Activated T-helper 1 cell treated with anti-CD3 and anti-CD28 coated beads, Interleukin-12 subunit alpha, Interleukin-12 subunit beta, Interleukin-2, Interleukin-4 antibody, amounts not matched to agents 30 ng/mL and 10 ng/mL and 1 ng/mL, durations not matched to agents 14 hours and 24 hours and 36 hours (primary cell): ENCODE results near the gene SRXN1. TPM values are rescaled to one million over a fixed set of nuclear protein-coding genes. Genes with fewer than 3 reads are reported as not detected.

Source experiments
- DNase-seq: peaks from one replicate; pipeline ENCODE4 v3.0.0; 2021; ENCODE audit warnings: low spot score
- H3K27ac Mint-ChIP-seq: one replicate; pipeline ENCODE4 v1.8.0; 2021; ENCODE audit warnings: mild to moderate bottlenecking, mixed read lengths
- H3K27me3 Mint-ChIP-seq: one replicate; pipeline ENCODE4 v1.8.0; 2022; ENCODE audit warnings: mild to moderate bottlenecking, moderate library complexity, mixed read lengths; ENCODE audit not compliant: insufficient read depth
- H3K36me3 Mint-ChIP-seq: one replicate; pipeline ENCODE4 v1.8.0; 2021; ENCODE audit warnings: low read depth, mixed read lengths
- H3K4me1 Mint-ChIP-seq: one replicate; pipeline ENCODE4 v1.8.0; 2021; ENCODE audit warnings: low read depth, mixed read lengths
- H3K4me3 Mint-ChIP-seq: one replicate; pipeline ENCODE4 v1.8.0; 2021; ENCODE audit warnings: mild to moderate bottlenecking, moderate library complexity, mixed read lengths
- H3K9me3 Mint-ChIP-seq: one replicate; pipeline ENCODE4 v1.8.0; 2021; ENCODE audit warnings: mixed read lengths
- intact Hi-C: fragments of 100-400 bp; cut with micrococcal nuclease; formaldehyde crosslinking; loops from one replicate; pipeline ENCODE4 v1.15.1; 2024
- total RNA-seq: library from RNA; stranded (reverse); gene quantifications from 2 replicates; pipeline ENCODE4 v1.2.3, GENCODE V29; 2022

The SRXN1 gene
- total RNA-seq, 1 donor from 2014 or later = 28.8 TPM

DNA sequence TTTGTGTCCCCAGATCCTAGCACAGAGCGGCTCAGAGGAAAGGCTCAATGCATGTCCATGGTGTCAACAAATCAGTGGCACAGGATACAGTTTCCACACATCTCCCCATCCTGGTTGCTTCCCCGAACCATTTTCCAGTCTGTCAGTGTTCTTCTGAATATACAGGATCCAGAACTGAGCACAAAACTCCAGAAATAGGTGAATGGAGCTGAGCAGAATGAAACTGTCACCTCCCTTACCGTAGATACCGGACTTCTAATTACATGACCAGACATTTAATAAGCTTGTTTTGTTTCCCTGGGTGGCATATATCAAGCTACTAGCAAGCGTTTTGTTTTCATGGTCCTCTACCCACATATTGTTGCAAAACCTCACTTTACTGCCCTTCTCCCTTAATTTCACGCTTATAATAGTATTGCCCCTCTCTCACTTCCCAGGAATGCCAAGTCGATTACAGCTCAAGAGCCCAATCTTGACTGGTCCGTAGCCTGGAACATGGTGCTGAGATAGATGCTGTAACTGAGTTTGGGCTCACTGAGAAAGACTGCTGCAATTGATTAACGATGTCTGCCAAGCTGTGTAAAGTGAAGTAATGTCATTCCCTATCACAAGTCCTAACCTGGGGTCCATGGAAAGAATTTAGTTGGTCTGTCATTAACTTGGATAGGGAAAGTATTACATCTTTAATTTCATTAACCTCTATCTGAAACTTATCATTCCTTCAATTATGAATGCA, 34.6 kb upstream of the SRXN1 start:
- no peak overlapping the region for H3K27ac Mint-ChIP-seq
- H3K4me3 Mint-ChIP-seq = no peak overlapping the region
- H3K36me3 Mint-ChIP-seq = no peaks in the 10 kb centered on the region
- H3K9me3 Mint-ChIP-seq = no peaks in the 10 kb centered on the region
- DNase-seq = no peak
- intact Hi-C loops = no loop called here
- no peaks in the 10 kb centered on the region for H3K4me1 Mint-ChIP-seq
- H3K27me3 Mint-ChIP-seq = peaks cover 12% of the 10 kb centered on the region

- Mint-ChIP-seq H3K4me3 (no peak overlapping the region), H3K27me3 (peaks cover 3% of the 10 kb centered on the region), H3K9me3 (no peaks in the 10 kb centered on the region), H3K27ac (no peak overlapping the region), H3K36me3 (no peaks in the 10 kb centered on the region), H3K4me1 (no peaks in the 10 kb centered on the region)
- DNase-seq = no peak
- intact Hi-C loops = no loop called here
These were observed 31.8 kb upstream of the SRXN1 start for GRCh38 chr20:684676-685319.

DNA sequence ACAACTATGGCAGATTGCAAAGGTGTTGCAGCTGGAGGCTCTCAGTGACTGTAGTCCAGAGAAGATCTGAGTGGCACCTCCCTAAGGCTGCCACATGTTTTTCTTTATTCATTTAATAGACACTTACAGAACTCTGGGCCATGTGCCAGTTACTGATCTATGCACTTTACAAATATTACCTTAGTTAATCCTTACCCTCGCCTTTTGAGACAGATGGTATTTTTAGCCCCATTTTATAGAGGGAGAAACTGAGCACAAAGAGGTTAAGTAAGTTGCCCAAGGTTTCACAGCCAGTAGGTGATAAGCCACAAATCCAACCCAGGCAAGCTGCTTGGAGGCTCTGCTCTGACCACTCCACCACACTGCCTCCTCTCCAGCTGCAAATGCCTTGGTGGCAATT, 29.1 kb upstream of the SRXN1 start:
- no peak overlapping the region for H3K27ac Mint-ChIP-seq
- H3K27me3 Mint-ChIP-seq = peaks cover 2% of the 10 kb centered on the region
- no peaks in the 10 kb centered on the region for H3K4me1 Mint-ChIP-seq
- H3K9me3 Mint-ChIP-seq = no peaks in the 10 kb centered on the region
- no peak for DNase-seq
- H3K36me3 Mint-ChIP-seq = no peaks in the 10 kb centered on the region
- no peak overlapping the region for H3K4me3 Mint-ChIP-seq
- intact Hi-C loops = no loop called here

GRCh38 chr20:680638-681187, 27.7 kb upstream of the SRXN1 start:
- no peak for DNase-seq
- Mint-ChIP-seq H3K4me1 (peaks cover 6% of the 10 kb centered on the region), H3K9me3 (no peaks in the 10 kb centered on the region), H3K27ac (no peak overlapping the region), H3K27me3 (peaks cover 10% of the 10 kb centered on the region), H3K4me3 (no peak overlapping the region), H3K36me3 (no peaks in the 10 kb centered on the region)
- intact Hi-C loops = no loop called here

DNA sequence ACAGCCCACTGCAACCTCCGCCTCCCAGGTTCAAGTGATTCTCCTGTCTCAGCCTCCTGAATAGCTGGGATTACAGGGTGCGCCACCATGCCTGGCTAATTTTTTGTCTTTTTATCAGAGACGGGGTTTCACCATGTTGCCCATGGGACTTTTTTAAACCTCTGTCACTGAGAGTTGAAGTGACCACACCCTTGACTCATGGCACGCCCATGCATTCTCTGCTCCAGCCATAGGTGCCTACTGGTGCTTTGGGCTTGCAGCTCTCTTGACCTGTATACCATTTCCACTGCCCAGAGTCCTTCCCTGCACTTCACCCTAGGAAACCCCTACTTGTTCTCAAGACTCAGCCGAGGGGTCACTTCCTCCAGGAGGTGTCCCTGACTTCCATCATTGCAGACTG, 25.0 kb upstream of the SRXN1 start:
- Mint-ChIP-seq H3K27me3 (peaks cover 33% of the 10 kb centered on the region), H3K27ac (no peak overlapping the region), H3K4me3 (no peak overlapping the region), H3K9me3 (no peaks in the 10 kb centered on the region), H3K4me1 (peaks cover 6% of the 10 kb centered on the region), H3K36me3 (no peaks in the 10 kb centered on the region)
- no peak for DNase-seq
- intact Hi-C loops = no loop called here

DNA sequence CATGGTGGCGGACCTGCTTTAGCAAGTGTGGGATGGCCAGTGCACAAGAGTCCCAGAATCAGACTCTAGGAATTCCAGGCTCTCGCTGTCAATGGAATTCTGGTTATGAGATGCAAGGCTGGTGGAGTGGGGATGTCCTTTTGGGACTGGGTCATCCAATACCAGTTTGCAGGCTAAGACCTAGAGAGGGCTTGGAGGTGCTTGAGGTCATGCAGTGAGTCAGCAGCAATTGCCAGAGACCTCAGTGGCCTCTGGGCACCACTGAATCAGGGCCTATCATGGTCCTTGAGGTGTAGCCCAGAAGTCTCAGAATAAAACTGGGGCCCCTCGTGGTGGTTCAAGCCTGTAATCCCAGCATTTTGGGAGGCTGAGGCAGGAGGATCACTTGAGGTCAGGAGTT, 24.0 kb upstream of the SRXN1 start:
- peaks cover 41% of the 10 kb centered on the region for H3K27me3 Mint-ChIP-seq
- DNase-seq = no peak
- intact Hi-C loops = no loop called here
- H3K4me3 Mint-ChIP-seq = no peak overlapping the region
- peaks cover 6% of the 10 kb centered on the region for H3K4me1 Mint-ChIP-seq
- H3K36me3 Mint-ChIP-seq = no peaks in the 10 kb centered on the region
- no peak overlapping the region for H3K27ac Mint-ChIP-seq
- H3K9me3 Mint-ChIP-seq = no peaks in the 10 kb centered on the region

GRCh38 chr20:676315-676937, 23.4 kb upstream of the SRXN1 start:
- H3K4me3 Mint-ChIP-seq = no peak overlapping the region
- H3K9me3 Mint-ChIP-seq = no peaks in the 10 kb centered on the region
- peaks cover 46% of the 10 kb centered on the region for H3K27me3 Mint-ChIP-seq
- intact Hi-C loops = no loop called here
- H3K4me1 Mint-ChIP-seq = peaks cover 6% of the 10 kb centered on the region
- H3K27ac Mint-ChIP-seq = no peak overlapping the region
- DNase-seq = no peak
- no peaks in the 10 kb centered on the region for H3K36me3 Mint-ChIP-seq

- Mint-ChIP-seq H3K27ac (peak within 1 kb of the TSS; percentile 31), H3K9me3 (no peaks in the 10 kb centered on the region), H3K27me3 (peaks cover 48% of the 10 kb centered on the region), H3K36me3 (no peaks in the 10 kb centered on the region), H3K4me1 (peaks cover 6% of the 10 kb centered on the region), H3K4me3 (no peak within 1 kb of the TSS)
- DNase-seq = peak; percentile 58
- intact Hi-C loops = no loop called here
These were observed 22.7 kb upstream of the SRXN1 start, which contains the start of gene SCRT2 for GRCh38 chr20:675453-676314. SCRT2 (minus strand) TSS chr20:675802; CDS start chr20:675601, 201 bp downstream.

DNA sequence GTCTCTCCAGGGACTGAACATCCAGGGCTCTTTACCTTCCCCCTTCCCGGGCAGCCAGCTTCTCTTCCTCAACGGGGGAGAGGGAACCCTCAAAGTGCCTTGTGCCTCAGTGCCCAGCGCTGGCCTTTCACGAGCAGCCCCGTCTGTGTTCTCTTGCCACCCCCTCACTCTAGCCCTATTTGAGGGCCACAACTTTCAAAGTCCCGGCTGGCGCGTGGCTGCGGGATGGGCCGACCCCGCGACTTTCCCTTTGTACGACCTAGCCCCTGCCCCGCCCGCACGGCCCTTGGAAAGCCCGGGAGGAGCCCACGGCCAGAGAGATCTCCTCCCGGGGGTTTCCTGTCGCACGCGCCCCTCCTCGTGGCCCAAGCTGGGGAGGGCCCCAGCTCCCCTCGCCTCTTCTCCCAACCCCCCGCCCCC, 22.0 kb upstream of the SRXN1 start:
- DNase-seq = no peak
- Mint-ChIP-seq H3K36me3 (no peaks in the 10 kb centered on the region), H3K4me1 (peaks cover 6% of the 10 kb centered on the region), H3K9me3 (no peaks in the 10 kb centered on the region), H3K27ac (no peak overlapping the region), H3K27me3 (peaks cover 48% of the 10 kb centered on the region), H3K4me3 (no peak overlapping the region)
- intact Hi-C loops = no loop called here

- no peak overlapping the region for H3K27ac Mint-ChIP-seq
- no peaks in the 10 kb centered on the region for H3K36me3 Mint-ChIP-seq
- no peak overlapping the region for H3K4me3 Mint-ChIP-seq
- no peaks in the 10 kb centered on the region for H3K9me3 Mint-ChIP-seq
- peaks cover 6% of the 10 kb centered on the region for H3K4me1 Mint-ChIP-seq
- intact Hi-C loops = no loop called here
- H3K27me3 Mint-ChIP-seq = peaks cover 48% of the 10 kb centered on the region
- no peak for DNase-seq
These were observed 20.6 kb upstream of the SRXN1 start for GRCh38 chr20:673603-674001.

DNA sequence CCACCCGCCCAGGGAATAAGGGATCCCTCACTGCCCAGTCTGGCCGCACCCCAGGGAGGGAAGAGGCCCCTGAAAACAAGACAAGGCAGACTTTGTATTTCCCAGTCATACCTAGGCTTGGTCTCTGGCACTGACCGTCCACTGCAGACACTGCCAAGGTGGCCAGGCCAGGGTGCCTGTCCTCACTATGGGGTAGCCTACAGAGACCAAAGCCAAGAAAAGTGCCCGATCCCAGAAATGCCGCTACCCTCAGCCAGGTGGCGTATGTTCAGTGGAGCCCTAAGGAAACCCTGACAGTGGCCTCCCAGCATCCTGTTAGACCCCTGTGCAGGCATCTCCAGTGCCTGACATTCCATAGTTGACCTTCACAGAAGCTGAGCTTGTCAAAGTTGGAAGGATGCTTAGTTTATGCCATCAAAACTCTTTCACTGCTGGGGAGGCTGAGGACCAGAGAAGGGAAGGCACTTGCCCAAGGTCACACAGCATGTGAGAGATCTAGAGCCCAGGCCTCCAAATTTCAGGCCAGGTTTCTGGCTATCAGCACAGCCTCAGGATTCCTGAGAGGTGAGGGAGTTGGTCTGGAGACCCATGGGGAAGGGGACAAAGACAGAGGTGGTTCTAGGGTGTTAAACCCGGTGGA, 20.1 kb upstream of the SRXN1 start:
- H3K36me3 Mint-ChIP-seq = no peaks in the 10 kb centered on the region
- H3K4me3 Mint-ChIP-seq = no peak overlapping the region
- H3K9me3 Mint-ChIP-seq = no peaks in the 10 kb centered on the region
- no peak for DNase-seq
- H3K4me1 Mint-ChIP-seq = peaks cover 6% of the 10 kb centered on the region
- H3K27ac Mint-ChIP-seq = no peak overlapping the region
- intact Hi-C loops = no loop called here
- H3K27me3 Mint-ChIP-seq = peaks cover 48% of the 10 kb centered on the region
